Astrocyte (in vitro differentiated cells and primary cell): ENCODE data around the gene SCYGR8.

Experiments
- CTCF ChIP-seq: IDR thresholded peaks from 2 replicates; pipeline ENCODE4 v1.5.1; 2011; ENCODE audit warnings: low read depth, mild to moderate bottlenecking, inconsistent platforms, low read length, moderate library complexity; ENCODE audit not compliant: insufficient read depth
- EZH2 ChIP-seq: IDR thresholded peaks from 2 replicates; pipeline ENCODE4 v1.6.1; 2012; ENCODE audit warnings: mild to moderate bottlenecking, low read length, inconsistent platforms; ENCODE audit not compliant: insufficient read depth

DNA sequence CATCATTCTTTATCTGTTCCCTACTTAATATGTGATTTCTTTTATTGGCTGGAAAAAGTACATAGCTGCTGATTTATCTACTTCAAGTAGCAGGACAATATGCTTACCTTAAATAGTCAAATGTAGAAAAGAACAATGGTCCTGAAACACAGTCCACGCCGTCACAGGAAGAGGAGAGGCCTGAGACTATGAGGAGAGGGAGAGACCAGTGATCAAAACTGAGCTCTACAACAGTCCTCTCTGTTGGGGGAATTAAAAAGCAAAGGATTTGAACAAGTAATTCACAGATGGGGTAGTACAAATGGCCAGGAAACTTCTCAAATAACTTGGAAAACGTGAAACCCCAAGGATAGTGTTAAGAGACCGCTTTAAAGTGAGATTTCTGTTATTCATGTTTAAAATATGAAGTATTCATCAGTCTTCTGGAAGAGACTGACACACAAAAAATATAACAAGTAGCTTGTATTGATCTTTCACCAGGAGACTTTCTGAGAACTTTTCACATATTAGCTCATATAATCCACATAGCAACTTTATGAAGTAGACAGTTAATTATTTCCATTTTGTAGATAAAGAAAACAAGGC, 20.2 kb downstream of the SCYGR8 start:
- TF ChIP-seq CTCF (no peak), EZH2 (no peak)
